Stomach (tissue), 4 donors: ENCODE measurements around the gene GLS.

Experiments
- CTCF ChIP-seq, 7 experiments: fragments of 450-650 bp in 4 of 7; fragments of 200-600 bp in 3 of 7; sonication (generic) in 3 of 7; IDR thresholded peaks; one replicate each; pipeline ENCODE4 v1.5.1; 2016 to 2019; ENCODE audit warnings: antibody characterized with exemption in 7 of 7, control low read depth in 2 of 7, mild to moderate bottlenecking in 1 of 7
- POLR2AphosphoS5 ChIP-seq, 3 donors: sonication (generic); formaldehyde crosslinking; IDR thresholded peaks; one replicate each; pipeline ENCODE4 v1.6.1; 2016; ENCODE audit warnings: antibody characterized with exemption in 3 of 3

GRCh38 chr2:190938771-190939335 lies 58.2 kb downstream of the GLS start:
- TF ChIP-seq CTCF (IDR thresholded peaks at IDR 0.05) (no peak), POLR2AphosphoS5 (IDR thresholded peaks at IDR 0.05) (no peak)
